Common myeloid progenitor, CD34-positive (primary cell): ENCODE results near the gene LIPN.

ENCODE experiments used
- CTCF ChIA-PET: fragments of 350-600 bp; sonication (Branson Sonifier 250); formaldehyde crosslinking; loops from one replicate; lab custom pipeline; 2021; ENCODE audit warnings: antibody characterized with exemption; lab: Charles Lee
- POLR2A ChIA-PET: fragments of 350-600 bp; sonication (Branson Sonifier 250); formaldehyde crosslinking; loops from one replicate; lab custom pipeline; 2021; ENCODE audit warnings: antibody characterized with exemption; lab: Charles Lee
- DNase-seq, 3 donors: peaks; one replicate each; pipeline versions ENCODE4 v3.0.0 to v3.0.0-alpha.2; 2013
- H3K27ac ChIP-seq, 2 experiments: 1 replicate in 1 of 2; 2 replicates in 1 of 2; pipeline ENCODE4 v1.7.0; 2013; ENCODE audit warnings: inconsistent platforms in 2 of 2, low read length in 2 of 2, mild to moderate bottlenecking in 2 of 2, low read depth in 1 of 2, moderate library complexity in 1 of 2; ENCODE audit not compliant: severe bottlenecking in 2 of 2, insufficient read depth in 1 of 2, poor library complexity in 1 of 2
- H3K27me3 ChIP-seq, 5 experiments: replicated peaks in 2 of 5; 1 replicate in 3 of 5; 2 replicates in 2 of 5; pipeline versions ENCODE4 v1.6.1 to v1.7.0; 2013; ENCODE audit warnings: low read length in 4 of 5, mild to moderate bottlenecking in 2 of 5, moderate library complexity in 2 of 5, inconsistent platforms in 1 of 5; ENCODE audit not compliant: insufficient read depth in 5 of 5, control insufficient read depth in 4 of 5
- H3K36me3 ChIP-seq, 4 experiments: 1 replicate in 2 of 4; 2 replicates in 2 of 4; pipeline versions ENCODE4 v1.6.1 to v1.7.0; 2013; ENCODE audit warnings: low read length in 3 of 4, control low read depth in 1 of 4, mild to moderate bottlenecking in 1 of 4; ENCODE audit not compliant: control insufficient read depth in 4 of 4, insufficient read depth in 4 of 4
- H3K4me1 ChIP-seq, 4 experiments: 1 replicate in 3 of 4; 2 replicates in 1 of 4; pipeline versions ENCODE4 v1.6.1 to v1.7.1; 2013; ENCODE audit warnings: low read length in 3 of 4, mild to moderate bottlenecking in 3 of 4, control low read depth in 1 of 4, inconsistent platforms in 1 of 4, moderate library complexity in 1 of 4; ENCODE audit not compliant: control insufficient read depth in 4 of 4, insufficient read depth in 4 of 4; ENCODE audit errors: control extremely low read depth in 1 of 4
- H3K4me3 ChIP-seq, 7 experiments: 1 replicate in 4 of 7; 2 replicates in 3 of 7; pipeline versions ENCODE4 v1.5.1 to v1.7.0; 2013; ENCODE audit warnings: mild to moderate bottlenecking in 7 of 7, low read length in 6 of 7, moderate library complexity in 6 of 7, inconsistent platforms in 2 of 7, low read depth in 2 of 7, control low read depth in 1 of 7; ENCODE audit not compliant: insufficient read depth in 4 of 7, control insufficient read depth in 1 of 7; ENCODE audit errors: extremely low read depth in 1 of 7
- H3K9me3 ChIP-seq, 5 experiments: 1 replicate in 4 of 5; 2 replicates in 1 of 5; pipeline versions ENCODE4 v1.6.1 to v1.7.1; 2013; ENCODE audit warnings: low read length in 4 of 5, mild to moderate bottlenecking in 2 of 5, inconsistent platforms in 1 of 5, low read depth in 1 of 5, moderate library complexity in 1 of 5; ENCODE audit not compliant: control insufficient read depth in 4 of 5, insufficient read depth in 2 of 5; ENCODE audit errors: control extremely low read depth in 1 of 5
- WGBS: methylation state at CpG from one replicate; pipeline ENCODE4 v1.1.5; 2013; ENCODE audit not compliant: insufficient coverage; 5-methylcytosine and 5-hydroxymethylcytosine counted together

Gene LIPN

DNA sequence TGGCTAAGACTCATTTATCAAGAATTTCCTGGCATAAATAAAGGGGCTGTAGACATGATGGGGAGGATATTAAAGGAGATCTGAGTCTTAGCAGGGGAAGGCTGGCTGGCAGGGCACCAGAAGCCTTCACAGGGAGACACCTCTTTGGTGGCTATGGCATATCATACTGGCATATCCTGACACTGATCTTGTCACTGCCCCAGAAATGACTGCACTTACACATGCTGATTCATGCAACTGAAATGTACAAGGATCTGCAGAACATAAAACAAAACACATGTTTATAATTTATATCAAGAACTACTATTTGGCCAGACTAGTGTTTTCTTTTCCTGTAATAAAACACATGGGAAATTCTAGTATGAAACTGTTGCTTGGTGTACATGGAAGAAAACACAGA, 5.5 kb upstream of the LIPN start:
- DNase-seq = peak in 2 of 3 donors; percentile 39 to 55

DNA sequence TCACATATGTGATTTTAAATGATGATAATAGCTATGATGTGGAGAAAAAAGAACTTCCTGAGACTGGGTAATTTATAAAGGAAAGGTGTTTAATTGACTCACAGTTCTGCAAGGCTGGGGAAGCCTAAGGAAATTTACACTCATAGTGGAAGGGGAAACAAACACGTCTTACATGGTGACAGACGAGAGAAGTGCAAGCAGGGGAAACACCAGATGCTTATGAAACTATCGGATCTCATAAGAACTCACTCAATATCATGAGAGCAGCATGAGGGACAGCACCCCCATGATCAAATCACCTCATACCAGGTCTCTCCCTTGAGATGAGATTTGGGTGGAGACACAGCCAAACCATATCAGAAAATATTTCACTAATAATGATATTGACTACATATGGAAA, 4.1 kb upstream of the LIPN start:
- H3K9me3 ChIP-seq = no peaks in the 10 kb centered on the region
- 40% methylated on average over 1 of the region's 3 CpGs for WGBS
- H3K4me3 ChIP-seq = no peak overlapping the region
- ChIA-PET POLR2A (no interaction called here), CTCF (interaction anchor here (1.3 kb wide), 1 partner anchor 9 kb away, joined by 5 read pairs; no protein-coding TSS in a partner anchor)
- peak in 2 of 3 donors; percentile 20 to 23 for DNase-seq
- no peaks in the 10 kb centered on the region for H3K36me3 ChIP-seq
- H3K4me1 ChIP-seq = peaks cover 0 to 11% (median 5%) of the 10 kb centered on the region in 4 experiments
- no peak overlapping the region for H3K27ac ChIP-seq
- H3K27me3 ChIP-seq = no peaks in the 10 kb centered on the region

More for the DNA sequence above, 5.5 kb upstream of the LIPN start:
- POLR2A ChIA-PET = no interaction called here
- CTCF ChIA-PET = no interaction called here
- Histone ChIP-seq H3K9me3 (peaks cover 0 to 1% (median 0%) of the 10 kb centered on the region in 5 experiments), H3K27ac (no peak overlapping the region), H3K4me1 (peaks cover 0 to 11% (median 5%) of the 10 kb centered on the region in 4 experiments), H3K36me3 (no peaks in the 10 kb centered on the region), H3K27me3 (no peaks in the 10 kb centered on the region), H3K4me3 (no peak overlapping the region)

DNA sequence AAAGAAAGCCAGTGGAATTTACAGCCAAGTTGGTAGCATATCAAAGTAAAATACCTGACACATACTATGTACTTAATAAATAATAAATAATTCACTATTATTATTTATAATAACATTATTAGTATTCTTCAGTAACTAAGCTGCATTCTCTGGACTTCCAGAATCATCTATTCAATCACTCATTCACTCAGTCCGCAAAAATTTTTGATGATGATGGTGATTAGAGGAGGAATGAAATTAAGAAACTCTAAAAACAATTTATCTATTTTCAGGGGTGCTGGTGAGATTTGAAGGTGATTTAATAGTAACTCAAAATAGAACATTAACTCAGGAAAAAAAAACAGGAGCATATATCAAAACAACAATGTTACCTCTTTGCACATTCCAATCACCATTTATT, 3.2 kb upstream of the LIPN start:
- ChIA-PET CTCF (no interaction called here), POLR2A (no interaction called here)
- no peak overlapping the region for H3K4me3 ChIP-seq
- no CpG with 5 or more reads among the region's 1 CpG for WGBS
- no peaks in the 10 kb centered on the region for H3K9me3 ChIP-seq
- H3K36me3 ChIP-seq = no peaks in the 10 kb centered on the region
- H3K4me1 ChIP-seq = peaks cover 0 to 11% (median 5%) of the 10 kb centered on the region in 4 experiments
- no peaks in the 10 kb centered on the region for H3K27me3 ChIP-seq
- no peak overlapping the region for H3K27ac ChIP-seq
- no peak for DNase-seq

DNA sequence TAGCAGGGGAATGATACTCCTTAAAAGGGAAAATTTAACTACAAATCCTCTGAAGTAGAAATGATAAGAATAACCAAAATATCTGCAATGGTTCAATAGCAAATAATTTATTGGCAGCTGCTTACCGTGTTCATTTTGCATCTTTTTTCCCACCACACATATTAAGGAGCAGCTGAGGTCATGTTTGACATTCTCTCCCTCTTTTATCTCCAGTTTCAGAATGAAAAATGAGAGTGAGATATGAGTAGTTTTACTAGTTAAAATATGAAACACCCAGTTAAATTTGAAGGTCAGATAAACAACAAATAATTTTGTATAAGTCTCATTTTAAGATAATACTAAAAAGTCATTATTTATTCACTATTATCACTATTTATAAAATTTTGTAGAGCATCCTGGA, 3.1 kb downstream of the LIPN start:
- WGBS = no CpG with 5 or more reads among the region's 1 CpG

DNA sequence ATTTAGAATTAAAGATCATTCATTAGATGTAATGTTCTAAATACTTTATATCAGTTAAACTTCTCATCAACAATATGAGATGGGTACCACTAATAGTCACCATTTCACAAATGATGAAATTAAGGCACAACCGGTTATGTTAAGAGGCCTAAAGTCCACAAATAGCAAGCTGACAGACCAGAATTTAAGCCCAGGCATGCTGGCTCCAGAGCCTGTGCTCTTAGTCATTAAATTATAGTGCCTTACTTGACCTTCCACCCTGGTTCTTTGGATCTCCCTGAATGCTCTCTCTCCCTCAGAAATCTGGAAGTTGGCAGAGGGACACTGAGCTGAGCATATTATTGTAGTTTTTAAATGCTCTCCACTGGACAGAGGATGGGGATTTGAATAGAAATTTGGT, 3.6 kb downstream of the LIPN start:
- peaks cover 0 to 5% (median 0%) of the 10 kb centered on the region in 4 experiments for H3K4me1 ChIP-seq
- POLR2A ChIA-PET = no interaction called here
- CTCF ChIA-PET = no interaction called here
- H3K27ac ChIP-seq = no peak overlapping the region
- 100% methylated on average over 1 of the region's 1 CpG for WGBS
- no peaks in the 10 kb centered on the region for H3K9me3 ChIP-seq
- H3K36me3 ChIP-seq = no peaks in the 10 kb centered on the region
- DNase-seq = no peak
- H3K4me3 ChIP-seq = no peak overlapping the region
- no peaks in the 10 kb centered on the region for H3K27me3 ChIP-seq

More for the DNA sequence above, 3.1 kb downstream of the LIPN start:
- no peaks in the 10 kb centered on the region for H3K27me3 ChIP-seq
- H3K36me3 ChIP-seq = no peaks in the 10 kb centered on the region
- H3K4me1 ChIP-seq = peaks cover 0 to 5% (median 0%) of the 10 kb centered on the region in 4 experiments
- H3K27ac ChIP-seq = no peak overlapping the region
- H3K9me3 ChIP-seq = no peaks in the 10 kb centered on the region
- CTCF ChIA-PET = no interaction called here
- POLR2A ChIA-PET = no interaction called here
- DNase-seq = no peak
- H3K4me3 ChIP-seq = no peak overlapping the region

DNA sequence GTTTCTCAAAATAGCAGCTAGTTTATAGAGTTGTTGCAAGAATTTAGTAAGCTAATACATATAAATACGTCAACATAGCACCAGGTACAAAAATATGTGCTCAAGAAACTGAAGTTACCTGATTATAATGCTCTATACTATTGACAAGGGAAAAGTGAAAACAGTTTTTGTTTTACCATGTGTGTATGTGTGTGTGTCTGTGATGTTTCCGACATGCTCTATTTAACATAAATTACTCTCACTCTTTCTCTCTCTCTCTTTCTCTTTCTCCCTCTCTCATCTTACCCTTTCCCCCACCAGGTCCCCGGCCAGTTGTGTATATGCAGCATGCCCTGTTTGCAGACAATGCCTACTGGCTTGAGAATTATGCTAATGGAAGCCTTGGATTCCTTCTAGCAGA, 4.3 kb downstream of the LIPN start:
- Histone ChIP-seq H3K9me3 (no peaks in the 10 kb centered on the region), H3K4me3 (no peak overlapping the region), H3K27me3 (no peaks in the 10 kb centered on the region), H3K36me3 (no peaks in the 10 kb centered on the region), H3K27ac (no peak overlapping the region), H3K4me1 (peaks cover 0 to 5% (median 0%) of the 10 kb centered on the region in 4 experiments)
- POLR2A ChIA-PET = interaction anchor here (0.6 kb wide), 1 partner anchor 10 kb away, joined by 3 read pairs; no protein-coding TSS in a partner anchor
- no peak for DNase-seq
- 100% methylated on average over 1 of the region's 3 CpGs for WGBS
- CTCF ChIA-PET = interaction anchor here (1.1 kb wide), 1 partner anchor 10 kb away, joined by 4 read pairs; no protein-coding TSS in a partner anchor

DNA sequence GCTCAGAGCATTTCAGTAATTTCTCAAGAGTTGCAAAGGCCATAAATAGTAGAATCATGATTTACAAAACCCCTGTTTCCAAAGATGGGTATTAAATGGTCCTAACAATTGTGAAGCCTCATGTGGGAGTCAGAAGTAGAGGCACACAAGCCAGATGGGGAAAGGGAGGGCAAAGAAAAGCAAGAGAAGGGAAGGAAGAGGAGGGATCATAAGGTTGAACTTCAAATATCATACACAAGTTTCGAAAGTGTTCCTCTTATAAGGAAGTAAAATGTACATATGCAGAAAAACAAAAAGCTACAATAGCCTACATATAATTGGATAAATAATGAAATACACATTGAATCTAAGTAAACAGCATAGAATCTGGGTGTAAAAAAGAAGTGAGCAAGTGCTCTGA, 6.0 kb downstream of the LIPN start:
- CTCF ChIA-PET = no interaction called here
- no peaks in the 10 kb centered on the region for H3K9me3 ChIP-seq
- H3K36me3 ChIP-seq = no peaks in the 10 kb centered on the region
- no CpG with 5 or more reads among the region's 1 CpG for whole genome bisulfite sequencing
- POLR2A ChIA-PET = no interaction called here
- no peak overlapping the region for H3K27ac ChIP-seq
- peaks cover 0 to 5% (median 0%) of the 10 kb centered on the region in 4 experiments for H3K4me1 ChIP-seq
- no peak overlapping the region for H3K4me3 ChIP-seq
- no peaks in the 10 kb centered on the region for H3K27me3 ChIP-seq
- no peak for DNase-seq
